HG03097 (cell line): ENCODE measurements around the gene DECR2.
"Not testable (repeated sequence)": the region's sequence is repeated elsewhere in the genome, so short reads cannot be mapped to it uniquely, and the experiment has no call there.

Experiments used
- ATAC-seq: cut with Tn5 transposase; IDR thresholded peaks from one replicate; pipeline ENCODE4 v1.9.1; 2021; ENCODE audit not compliant: unreplicated experiment, low FRiP score

DECR2 gene, protein sequence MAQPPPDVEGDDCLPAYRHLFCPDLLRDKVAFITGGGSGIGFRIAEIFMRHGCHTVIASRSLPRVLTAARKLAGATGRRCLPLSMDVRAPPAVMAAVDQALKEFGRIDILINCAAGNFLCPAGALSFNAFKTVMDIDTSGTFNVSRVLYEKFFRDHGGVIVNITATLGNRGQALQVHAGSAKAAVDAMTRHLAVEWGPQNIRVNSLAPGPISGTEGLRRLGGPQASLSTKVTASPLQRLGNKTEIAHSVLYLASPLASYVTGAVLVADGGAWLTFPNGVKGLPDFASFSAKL

DNA sequence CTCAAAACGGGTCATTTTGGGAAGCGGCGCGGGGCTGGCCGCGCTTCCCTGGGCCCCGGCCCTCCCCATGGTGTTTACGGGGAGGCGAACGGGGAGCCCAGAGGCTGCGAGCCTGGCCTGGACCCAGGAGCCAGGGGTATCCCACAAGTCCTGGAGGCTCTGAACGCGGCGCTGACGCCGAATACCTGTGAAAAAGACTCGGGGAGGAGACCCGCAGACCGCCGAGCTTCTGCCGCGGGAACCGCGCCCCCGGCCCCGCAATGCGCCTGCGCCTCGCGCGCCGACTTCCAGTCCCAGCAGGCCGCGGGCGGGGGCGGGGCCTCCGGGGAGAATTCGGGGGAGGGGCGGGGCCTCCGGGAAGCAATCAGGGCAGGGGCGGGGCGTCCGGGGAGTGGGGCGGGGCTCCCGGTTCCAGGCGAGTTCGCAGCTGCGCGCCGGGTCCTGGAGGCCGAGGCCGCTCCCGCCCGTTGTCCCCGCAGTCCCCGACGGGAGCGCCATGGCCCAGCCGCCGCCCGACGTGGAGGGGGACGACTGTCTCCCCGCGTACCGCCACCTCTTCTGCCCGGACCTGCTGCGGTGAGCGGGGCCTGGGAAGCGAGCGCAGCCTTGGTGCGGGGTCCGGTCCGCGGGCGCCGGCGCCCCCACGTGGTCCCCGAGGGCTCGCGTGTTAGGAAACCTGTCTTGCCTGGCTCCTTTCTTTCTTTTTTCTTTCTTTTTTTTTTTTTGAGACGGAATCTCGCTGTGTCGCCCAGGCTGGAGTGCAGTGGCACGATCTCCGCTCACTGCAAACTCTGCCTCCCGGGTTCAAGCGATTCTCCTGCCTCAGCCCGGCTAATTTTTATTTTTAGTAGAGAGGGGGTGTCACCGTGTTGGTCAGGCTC, at the start of gene DECR2:
DECR2 (plus strand) TSS at position 418 of the 881 bp plus-strand sequence; CDS start at position 497, 79 bp downstream.
- peak; percentile 48 for ATAC-seq

DNA sequence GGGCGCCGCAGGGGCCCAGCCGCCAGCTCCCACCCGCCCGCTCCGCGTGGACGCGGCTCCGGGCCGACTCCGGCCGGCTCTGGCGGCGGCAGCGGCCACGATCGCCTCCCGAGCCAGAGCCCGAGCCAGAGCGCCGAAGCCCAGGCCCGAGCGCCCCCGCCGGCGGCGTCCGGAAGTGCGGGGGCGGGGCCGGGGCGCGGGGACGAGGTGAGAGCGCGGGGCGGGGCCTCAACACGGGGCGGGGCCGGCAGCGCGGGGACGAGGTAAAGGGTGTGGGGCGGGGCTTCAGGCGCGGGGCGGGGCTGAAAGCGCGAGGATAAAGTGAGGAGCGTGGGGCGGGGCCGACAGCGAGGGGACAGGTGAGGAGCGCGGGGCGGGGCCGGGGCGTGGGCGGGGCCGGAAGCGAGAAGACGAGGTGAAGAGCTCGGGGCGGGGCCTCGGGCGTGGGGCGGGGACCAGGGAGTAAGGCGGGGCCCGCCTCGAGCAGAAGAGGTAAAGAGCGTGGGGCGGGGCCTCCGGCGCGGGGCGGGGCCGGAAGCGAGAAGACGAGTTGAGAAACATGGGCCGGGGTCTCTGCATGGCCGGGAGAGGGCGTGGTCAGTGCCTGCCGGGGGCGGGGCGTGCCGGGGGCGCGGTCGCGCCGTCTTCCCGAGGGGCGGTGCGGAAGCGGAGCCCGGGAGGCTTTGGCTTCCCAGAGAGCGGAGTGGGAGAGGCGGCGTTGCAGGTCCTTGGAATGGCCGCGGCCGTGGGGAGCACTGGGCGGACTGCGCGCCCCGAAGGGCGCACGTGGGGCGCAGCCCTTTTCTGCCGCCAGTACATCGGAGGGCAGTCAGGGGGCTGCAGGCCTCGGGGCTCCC, 48.9 kb upstream of the DECR2 start, which contains the start of gene AXIN1:
AXIN1 (minus strand) TSS at position 177 of the 857 bp plus-strand sequence. CDS start 5,698 bp downstream, outside the sequence.
- peak; percentile 50 for ATAC-seq

DNA sequence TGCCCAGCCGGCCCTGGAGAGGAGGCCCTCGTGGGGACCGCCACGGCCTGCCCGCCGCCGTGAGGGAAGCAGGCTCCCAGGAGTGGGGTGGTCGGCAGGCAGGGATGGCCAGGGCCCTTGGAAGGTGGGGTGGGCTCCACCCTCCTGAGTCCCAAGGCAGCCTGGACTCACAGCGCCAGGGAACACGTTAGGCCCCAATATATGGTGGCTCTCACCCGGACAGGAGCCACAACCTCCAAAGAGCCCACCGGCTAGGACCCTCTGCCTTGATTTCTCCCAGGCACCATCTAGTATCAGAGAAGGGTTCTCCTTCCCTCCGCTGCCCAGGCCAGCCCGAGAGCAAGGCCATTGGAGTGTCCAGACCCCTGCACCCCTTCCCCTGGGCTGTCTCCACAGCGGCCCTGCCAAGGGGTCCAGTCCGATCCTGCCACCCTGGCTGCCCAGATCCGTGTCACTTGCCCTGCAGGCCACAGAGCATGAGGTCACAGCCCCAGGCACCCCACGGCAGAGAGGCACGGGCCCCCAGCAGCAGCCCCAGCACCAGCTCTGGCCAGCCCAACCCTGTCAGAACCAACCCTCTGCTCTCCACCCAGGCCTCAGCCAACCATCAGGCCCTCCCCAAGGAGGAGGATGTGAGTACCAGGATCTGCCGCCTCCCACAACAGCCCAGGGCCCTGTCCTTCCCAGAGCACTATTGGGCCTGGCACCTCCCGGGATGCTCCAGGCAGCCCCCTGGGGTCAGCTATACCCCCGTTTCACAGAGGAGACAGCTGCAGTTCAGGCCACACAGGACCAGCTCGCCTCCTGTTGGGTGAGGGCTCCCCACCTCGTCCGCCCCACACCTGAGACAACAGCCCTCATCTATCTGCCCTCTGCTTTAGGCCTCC, 48.0 kb upstream of the DECR2 start:
- ATAC-seq, result no peak

DNA sequence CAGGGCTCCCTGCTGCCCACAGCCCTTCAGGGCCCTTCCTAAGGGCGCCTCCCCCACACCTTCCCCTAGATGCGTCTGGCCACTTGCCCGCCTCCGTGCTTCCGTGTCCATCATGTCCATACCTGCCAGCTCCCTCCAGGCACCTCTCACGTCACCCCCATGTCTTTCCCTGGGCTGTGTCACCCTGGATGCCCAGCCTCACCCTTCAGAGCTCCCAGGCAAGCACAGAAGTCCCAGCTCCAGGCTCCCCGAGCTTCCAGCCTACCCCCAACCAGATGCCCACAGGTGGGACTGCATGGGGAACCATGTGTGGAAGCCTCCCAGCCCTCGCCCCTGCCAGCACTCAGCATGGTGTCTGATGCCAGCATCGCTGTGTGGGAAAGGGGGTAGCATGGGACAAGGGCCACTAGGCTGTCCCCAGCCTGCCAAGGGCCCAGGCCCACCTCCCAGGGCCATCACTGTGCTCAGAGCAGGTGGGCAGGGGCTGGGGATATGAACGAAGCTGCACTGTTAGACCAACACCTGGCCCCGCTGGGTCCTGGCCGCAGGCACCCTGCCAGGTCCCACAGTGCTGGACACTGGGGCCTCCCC, 47.3 kb upstream of the DECR2 start:
- no peak for ATAC-seq

DNA sequence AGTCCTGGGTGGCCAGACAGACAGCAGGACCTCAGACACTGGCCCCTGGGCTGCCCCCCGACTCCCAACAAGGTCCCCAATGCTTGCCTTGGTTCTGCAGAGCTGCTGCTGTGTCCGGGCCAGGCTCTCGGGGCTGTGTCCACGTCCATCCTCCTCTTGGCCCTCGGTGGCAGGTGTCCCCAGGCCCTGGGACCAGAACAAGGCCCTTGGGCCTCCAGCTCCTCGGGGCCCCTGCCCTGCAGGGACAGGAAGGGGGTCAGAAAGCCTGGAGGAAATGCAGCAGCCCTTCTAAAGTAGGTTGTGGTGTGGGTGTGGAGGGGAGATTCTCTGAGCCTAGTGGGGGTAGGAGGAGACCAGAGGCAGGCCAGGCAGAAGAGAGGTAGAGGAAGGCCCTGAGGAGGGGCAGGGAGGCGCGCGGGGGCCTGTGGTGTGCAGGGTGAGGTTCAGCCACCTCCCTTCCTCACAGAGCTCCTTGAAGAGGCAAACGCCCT, 46.7 kb upstream of the DECR2 start:
- ATAC-seq, result no peak

DNA sequence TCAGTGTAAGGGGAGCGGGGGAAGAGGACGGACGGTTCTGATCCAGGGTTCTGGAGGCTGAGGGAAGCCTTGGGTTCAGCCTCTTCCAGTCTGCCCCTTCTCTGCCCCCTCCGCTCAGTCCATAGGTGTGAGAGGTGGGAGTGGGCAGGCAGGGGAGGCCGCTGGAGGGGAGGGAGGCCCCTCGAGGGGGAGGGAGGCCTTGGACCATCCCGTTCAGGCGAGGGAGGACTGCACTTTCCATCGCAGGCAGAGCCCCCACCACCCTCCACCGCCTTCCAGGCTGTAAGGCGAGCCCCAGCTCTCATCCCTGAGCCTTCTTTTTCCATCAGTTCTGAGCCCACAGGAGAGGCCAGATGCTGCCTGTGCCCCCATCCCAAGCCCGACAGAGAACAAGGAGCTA, 44.9 kb upstream of the DECR2 start:
- no peak for ATAC-seq

DNA sequence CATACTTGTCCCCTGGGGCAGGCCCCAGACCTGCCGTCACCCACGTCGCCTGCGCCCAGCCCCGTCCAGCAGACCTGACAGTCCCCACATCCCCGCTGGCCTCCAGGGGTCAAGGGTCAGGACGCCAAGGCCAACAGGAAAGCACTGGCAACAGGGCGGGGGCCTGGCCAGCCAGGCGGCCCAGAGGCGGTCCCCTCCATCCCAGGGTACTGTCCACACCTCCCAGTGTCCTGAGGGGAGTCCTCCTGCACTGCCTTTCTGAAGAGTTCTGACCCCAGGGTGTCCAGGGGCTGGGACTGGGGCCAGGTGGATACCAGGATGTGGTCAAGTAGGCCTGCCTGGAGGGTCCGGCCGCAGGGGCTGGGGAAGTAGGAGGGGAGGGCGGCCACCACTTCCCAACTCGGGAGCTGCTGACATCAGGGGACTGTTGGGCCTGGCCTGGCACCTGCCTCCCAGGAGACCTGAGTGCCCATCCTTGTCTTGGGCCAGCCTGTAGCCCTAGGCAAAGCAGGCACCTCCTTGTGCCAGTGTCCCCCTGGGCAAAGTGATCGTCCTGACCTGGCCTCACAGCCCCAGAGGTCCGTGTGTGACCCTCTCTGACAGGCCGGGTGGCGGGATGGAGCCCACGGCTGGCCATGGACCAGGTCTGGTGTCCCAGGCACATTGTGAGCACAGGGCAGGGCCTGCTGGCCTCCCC, 42.5 kb upstream of the DECR2 start:
- ATAC-seq, result no peak

DNA sequence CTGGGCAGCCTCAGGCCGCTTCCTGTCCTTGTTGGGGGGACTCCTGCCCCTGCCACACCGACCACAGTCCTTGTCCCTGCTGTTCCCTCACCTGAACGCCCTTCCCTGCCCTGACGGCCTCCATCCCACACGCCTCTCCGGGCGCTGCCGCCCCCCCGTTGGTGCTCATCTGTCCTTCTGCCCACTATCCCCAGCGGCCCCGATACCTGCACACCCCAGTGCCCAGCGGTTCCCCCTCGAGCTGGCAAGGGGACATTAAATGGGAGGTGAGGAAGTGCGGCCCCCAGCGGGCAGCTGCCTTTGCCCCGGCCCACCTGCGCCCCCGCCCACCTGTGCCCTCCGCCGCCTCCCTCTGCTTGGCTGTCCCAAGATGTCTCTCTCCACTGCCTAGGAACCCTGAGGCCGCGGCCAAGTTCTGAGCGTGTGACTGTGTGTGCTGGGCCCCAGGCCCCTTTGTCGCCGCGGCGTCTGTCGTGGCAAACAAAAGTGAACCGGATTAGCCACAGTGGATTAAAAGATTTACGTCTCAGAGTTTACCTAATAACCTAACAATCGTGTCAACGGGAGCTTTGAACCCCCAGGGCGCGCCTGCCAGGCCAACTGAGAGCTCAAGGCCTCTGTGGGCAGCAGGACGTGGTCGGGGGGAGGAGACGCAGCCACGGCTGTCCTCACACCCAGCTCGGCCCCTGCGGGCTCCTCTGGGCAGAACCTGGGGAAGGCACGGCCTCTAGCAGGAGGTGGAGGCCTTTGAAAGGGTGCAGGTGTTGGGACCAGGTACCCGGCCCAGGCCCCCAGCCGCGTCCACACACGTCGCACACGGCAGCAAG, 41.6 kb upstream of the DECR2 start:
- no peak for ATAC-seq

DNA sequence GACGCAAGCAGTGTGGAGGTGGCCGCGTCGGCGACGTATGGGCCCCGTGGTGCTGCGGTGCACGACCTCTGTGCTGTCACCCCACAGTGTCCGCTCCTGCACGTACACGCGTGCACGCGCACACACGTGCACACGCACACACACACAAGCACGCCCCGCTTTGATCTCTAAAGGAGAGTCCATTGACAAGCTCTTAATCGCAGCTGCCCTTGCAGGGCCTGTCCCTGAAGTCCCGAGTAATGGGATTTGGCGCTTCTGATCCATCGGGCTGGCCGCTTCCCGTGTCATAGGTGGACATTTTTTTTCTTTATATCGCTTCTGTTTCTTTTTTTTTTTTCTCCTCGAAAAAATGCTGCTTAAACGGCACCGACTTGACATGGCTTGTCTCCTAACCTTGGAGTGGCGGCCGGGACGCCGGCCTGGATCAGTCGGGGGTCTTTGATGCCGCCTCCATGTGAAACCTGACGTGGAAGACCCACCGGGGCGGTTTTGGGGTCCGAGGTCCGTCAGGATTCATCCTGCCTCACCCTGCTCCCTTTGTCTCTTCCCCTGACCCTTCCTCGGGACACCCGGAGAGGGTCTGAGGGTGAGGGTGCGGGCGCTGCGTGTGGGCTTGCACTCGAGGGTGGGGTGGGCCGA, 40.9 kb upstream of the DECR2 start:
- ATAC-seq, result no peak

DNA sequence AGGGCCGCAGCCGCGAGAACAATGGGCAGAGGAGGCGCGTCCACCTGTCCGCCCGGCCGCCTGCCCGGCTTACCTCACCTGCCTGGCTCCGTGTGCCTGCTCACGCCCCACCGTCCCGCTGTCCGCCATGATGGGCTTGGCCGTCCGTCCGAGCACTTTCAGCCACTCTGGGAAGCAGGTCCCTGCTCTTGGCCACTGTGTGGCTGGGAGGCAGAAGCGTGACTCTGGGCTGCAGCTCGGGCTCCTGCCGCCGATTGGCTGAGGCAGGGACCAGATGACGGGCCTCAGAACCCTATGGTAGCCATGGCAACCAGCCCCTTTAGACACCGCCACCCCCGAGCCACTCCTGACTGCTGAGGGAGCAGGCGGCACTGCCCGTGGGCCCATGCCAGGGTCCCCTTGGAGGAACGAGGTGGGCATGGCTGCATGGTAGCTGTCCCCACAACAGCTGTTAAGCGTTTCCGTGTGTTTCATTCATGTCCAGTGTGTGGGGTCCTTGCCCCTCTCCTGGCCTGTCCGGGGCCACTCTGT, 40.3 kb upstream of the DECR2 start:
- ATAC-seq, result no peak

DNA sequence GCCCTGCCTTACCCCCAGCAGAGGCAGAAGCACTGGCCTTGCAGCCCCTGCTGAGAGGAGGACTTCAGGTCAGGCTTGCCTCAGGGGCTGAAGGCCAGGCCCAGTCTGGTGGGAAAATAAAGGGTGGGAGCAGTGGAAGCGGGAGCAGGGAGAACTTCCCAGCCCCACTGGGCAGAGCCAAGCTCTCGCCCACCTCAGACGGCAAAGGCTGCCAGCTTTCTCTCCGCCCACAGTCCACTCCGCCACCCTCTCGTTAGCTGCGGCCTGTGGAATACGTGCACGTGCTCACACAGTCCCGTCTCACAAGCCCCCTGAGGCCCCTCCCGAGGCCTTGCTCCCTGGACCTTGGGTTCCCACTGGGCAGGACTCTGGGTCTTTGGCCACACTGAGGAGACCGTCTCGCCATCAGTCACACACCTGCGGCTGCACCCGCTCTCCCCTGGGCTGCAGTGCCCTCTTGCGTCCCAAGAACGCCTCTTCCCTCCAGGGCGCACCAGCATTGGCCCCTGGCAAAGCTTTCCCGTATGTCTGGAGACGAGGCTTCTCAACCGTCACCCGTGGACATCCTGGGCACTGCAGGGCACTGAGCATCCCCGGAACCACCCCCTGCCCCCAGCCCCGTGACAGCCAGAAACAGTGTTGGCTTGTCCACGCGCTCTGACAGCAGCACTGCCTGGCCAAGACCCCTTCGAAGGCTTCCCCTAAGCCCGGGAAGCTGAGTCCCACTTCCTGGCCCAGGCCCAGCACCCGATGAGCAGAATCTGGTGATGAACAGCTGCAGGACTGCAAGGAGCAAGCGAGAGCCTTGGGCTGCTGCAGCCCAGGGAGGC, 39.6 kb upstream of the DECR2 start:
- no peak for ATAC-seq

DNA sequence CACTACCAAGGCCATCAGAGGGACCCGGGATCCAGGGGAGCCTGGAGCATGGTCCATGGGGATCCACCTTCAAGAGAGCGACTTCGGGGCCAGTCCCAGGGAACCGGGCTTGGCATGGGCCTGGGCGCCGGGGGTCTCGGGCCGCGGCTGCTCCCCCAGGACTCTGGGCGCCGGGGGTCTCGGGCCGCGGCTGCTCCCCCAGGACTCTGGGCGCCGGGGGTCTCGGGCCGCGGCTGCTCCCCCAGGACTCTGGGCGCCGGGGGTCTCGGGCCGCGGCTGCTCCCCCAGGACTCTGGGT, 39.0 kb upstream of the DECR2 start:
- not testable (repeated sequence) for ATAC-seq

DNA sequence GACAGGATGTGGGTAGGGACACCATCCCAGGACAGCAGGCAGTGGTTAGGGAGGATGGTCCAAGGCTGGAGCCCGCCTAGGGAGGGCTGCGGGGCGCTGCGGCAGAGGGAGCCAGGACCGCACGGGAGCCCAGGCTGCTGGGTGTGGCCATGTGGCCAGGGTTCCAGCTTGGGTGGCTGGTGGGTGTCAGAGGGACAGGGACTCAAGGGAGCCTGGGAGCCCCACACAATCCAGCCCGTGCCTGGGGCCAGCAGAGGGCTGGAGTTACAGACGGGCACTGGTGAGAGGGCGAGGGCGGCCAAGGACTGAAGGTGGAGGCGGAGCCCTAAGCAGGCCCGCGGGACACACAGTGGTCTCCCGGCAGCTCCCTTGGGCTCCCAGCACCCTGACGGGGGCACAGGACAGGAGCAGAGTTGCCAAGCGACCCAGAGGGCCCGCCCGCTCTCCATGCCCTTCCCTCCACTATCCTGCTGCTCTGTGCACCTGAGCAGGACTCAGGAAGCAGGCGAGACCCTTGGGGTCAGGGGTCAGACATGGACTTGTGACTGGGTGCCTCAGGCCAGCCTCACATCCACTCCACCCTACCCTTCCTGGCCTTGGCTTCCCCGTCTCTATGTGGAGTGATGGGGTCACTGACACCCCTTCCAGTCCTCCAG, 38.4 kb upstream of the DECR2 start:
- no peak for ATAC-seq

DNA sequence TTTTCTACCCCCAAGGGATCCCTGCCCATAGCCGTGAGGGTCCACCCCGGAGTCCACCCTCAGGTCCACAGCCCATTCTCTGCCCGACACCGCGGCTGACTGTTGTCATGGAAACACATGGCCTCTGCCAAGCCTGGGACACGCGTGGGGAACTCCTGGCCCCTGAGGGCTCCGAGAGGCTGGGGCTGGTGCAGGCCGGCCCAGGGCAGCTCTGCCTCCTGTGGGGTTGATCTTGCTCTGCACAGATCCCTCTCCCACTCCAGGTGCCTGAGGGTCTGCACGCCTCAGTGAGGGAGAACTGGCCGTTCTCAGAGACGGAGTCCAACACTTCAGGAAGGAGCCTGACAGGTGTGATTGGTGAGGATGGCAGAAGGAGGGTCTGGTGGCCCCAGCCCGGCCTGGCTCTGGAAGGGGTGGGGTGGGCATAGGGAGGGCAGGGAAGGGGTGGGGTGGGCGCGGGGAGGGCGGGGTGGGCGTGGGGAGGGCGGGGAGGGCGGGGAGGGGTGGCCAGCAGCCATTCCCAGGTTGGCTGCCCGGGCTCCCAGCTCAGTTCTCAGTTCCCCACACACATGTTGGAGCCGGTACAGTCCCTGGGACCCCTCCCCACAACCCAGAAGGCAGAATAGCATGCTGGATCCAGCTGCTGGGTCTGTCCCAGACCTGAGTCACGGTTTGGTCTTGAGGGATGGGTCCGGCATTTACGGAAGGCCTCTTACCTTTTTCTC, 37.8 kb upstream of the DECR2 start:
- ATAC-seq, result no peak
